Fibroblast of peridontal ligament (primary cell): Measurements from ENCODE around the gene C1orf232.

Experiments
- DNase-seq: peaks from one replicate; pipeline ENCODE4 v3.0.0-alpha.2; 2010; ENCODE audit errors: extremely low read depth

The C1orf232 gene

GRCh38 chr1:26156285-26157038, 12.3 kb downstream of the C1orf232 start:
- DNase-seq: no peak

- no peak for DNase-seq
Observed at GRCh38 chr1:26155370-26156284, 13.1 kb downstream of the C1orf232 start.

- no peak for DNase-seq
Observed at GRCh38 chr1:26154750-26155149, 14.0 kb downstream of the C1orf232 start.

- DNase-seq: no peak
Observed at GRCh38 chr1:26153966-26154532, 14.7 kb downstream of the C1orf232 start.

- no peak for DNase-seq
Observed at GRCh38 chr1:26148887-26149286, 19.9 kb downstream of the C1orf232 start.

GRCh38 chr1:26145960-26146294, 22.8 kb downstream of the C1orf232 start:
- DNase-seq: no peak

- peak; percentile 86 for DNase-seq
Observed at GRCh38 chr1:26145041-26145959, 23.5 kb downstream of the C1orf232 start.

- DNase-seq: no peak
Observed at GRCh38 chr1:26142159-26142558, 26.6 kb downstream of the C1orf232 start.

- no peak for DNase-seq
Observed at GRCh38 chr1:26138974-26139558, 29.7 kb downstream of the C1orf232 start.

GRCh38 chr1:26134466-26134865, 34.3 kb downstream of the C1orf232 start:
- no peak for DNase-seq

- DNase-seq: no peak
Observed at GRCh38 chr1:26132834-26133167, 36.0 kb downstream of the C1orf232 start.

- no peak for DNase-seq
Observed at GRCh38 chr1:26132128-26132833, 36.5 kb downstream of the C1orf232 start.

- DNase-seq: no peak
Observed at GRCh38 chr1:26130695-26131094, 38.1 kb downstream of the C1orf232 start.

- DNase-seq: no peak
Observed at GRCh38 chr1:26129778-26130177, 39.0 kb downstream of the C1orf232 start.

GRCh38 chr1:26127235-26128163, 41.3 kb downstream of the C1orf232 start:
- no peak for DNase-seq

- DNase-seq: peak; percentile 47
Observed at GRCh38 chr1:26126321-26127084, 42.3 kb downstream of the C1orf232 start.

GRCh38 chr1:26125946-26126320, 42.8 kb downstream of the C1orf232 start:
- no peak for DNase-seq

GRCh38 chr1:26125382-26125781, 43.4 kb downstream of the C1orf232 start:
- no peak for DNase-seq
